ENCODE data around the gene MSI2. TPM values are rescaled to one million over a fixed set of nuclear protein-coding genes. Genes with fewer than 3 reads are reported as not detected.

MSI2 gene
- total RNA-seq, 2 donors from 2014 or later, result 88.3 to 114 TPM

DNA sequence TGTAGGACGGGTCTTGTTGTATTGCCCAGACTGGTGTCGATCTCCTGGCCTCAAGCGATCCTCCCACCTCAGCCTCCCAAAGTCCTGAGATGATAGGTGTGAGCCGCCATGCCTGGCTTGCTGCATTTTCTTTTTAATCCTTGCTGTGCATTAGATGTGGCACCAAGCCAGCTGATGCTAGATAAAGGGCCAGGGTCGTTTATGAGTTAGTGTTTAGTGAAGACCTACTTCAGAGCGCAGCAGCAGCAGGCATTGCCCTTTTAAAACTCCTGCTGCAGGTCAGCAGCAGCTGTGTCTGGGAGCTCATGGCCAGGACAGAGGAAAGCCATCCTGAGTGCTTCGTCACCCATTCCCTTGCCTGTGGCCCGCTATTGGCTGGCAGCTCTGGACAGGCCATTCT lies 251.5 kb downstream of the MSI2 start:
- Histone ChIP-seq H3K27me3 (ENCODE audit: control insufficient read depth, insufficient read depth, low read length, poor library complexity, severe bottlenecking) (no peaks in the 10 kb centered on the region), H3K36me3 (ENCODE audit: control insufficient read depth, insufficient read depth, low read length) (no peaks in the 10 kb centered on the region), H3K9me3 (ENCODE audit: control insufficient read depth, low read length) (no peaks in the 10 kb centered on the region), H3K9ac (ENCODE audit: extremely low read depth, low read length, poor library complexity, severe bottlenecking) (no peak overlapping the region), H3K4me3 (ENCODE audit: low read length) (no peak overlapping the region), H3K4me1 (ENCODE audit: control insufficient read depth, insufficient read depth, low read length) (peaks cover 18% of the 10 kb centered on the region), H3K27ac (ENCODE audit: low read depth, low read length) (peak overlapping the region; percentile 12)
- WGBS, 2 experiments (ENCODE audit: insufficient coverage in 1 of 2, insufficient read length in 1 of 2), result 91 to 97% methylated on average over 7 to 8 of the region's 8 CpGs
- H3K27ac Mint-ChIP-seq, result no peak overlapping the region
- TF ChIP-seq, protein P1, sequence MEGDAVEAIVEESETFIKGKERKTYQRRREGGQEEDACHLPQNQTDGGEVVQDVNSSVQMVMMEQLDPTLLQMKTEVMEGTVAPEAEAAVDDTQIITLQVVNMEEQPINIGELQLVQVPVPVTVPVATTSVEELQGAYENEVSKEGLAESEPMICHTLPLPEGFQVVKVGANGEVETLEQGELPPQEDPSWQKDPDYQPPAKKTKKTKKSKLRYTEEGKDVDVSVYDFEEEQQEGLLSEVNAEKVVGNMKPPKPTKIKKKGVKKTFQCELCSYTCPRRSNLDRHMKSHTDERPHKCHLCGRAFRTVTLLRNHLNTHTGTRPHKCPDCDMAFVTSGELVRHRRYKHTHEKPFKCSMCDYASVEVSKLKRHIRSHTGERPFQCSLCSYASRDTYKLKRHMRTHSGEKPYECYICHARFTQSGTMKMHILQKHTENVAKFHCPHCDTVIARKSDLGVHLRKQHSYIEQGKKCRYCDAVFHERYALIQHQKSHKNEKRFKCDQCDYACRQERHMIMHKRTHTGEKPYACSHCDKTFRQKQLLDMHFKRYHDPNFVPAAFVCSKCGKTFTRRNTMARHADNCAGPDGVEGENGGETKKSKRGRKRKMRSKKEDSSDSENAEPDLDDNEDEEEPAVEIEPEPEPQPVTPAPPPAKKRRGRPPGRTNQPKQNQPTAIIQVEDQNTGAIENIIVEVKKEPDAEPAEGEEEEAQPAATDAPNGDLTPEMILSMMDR (conservative IDR thresholded peaks at IDR 0.05), result no peak
- H3K4me1 Mint-ChIP-seq, result peaks cover 11% of the 10 kb centered on the region
- H3K4me3 Mint-ChIP-seq, result no peak overlapping the region
- H3K36me3 Mint-ChIP-seq (ENCODE audit: low read depth), result peaks cover 1% of the 10 kb centered on the region
- H3K9me3 Mint-ChIP-seq, result no peaks in the 10 kb centered on the region
- DNase-seq, result no peak
- H3K27me3 Mint-ChIP-seq (ENCODE audit: insufficient read depth), result no peaks in the 10 kb centered on the region

DNA sequence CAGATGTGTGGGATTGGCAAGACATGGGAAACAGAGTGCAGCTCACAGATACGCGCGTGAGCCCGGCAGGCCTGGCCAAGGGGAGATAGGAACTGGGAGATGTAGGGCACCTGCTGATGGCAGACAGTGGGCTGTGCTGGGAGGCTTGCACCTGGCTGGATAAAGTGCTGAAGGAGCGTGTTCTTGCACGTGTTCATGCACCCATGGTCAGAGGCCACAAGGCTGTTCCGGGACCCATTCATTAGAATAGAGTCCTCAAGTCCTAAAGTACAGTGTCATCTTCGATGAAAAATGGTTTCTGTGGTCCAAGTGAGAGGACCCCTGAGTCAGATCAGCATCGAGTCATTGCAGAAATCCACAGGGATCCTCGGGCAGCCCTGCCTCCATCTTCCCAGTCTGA lies 252.3 kb downstream of the MSI2 start:
- Histone ChIP-seq H3K4me3 (ENCODE audit: low read length) (no peak overlapping the region), H3K9me3 (ENCODE audit: control insufficient read depth, low read length) (no peaks in the 10 kb centered on the region), H3K4me1 (ENCODE audit: control insufficient read depth, insufficient read depth, low read length) (peaks cover 16% of the 10 kb centered on the region), H3K27me3 (ENCODE audit: control insufficient read depth, insufficient read depth, low read length, poor library complexity, severe bottlenecking) (no peaks in the 10 kb centered on the region), H3K36me3 (ENCODE audit: control insufficient read depth, insufficient read depth, low read length) (no peaks in the 10 kb centered on the region), H3K9ac (ENCODE audit: extremely low read depth, low read length, poor library complexity, severe bottlenecking) (no peak overlapping the region), H3K27ac (ENCODE audit: low read depth, low read length) (no peak overlapping the region)
- Mint-ChIP-seq H3K36me3 (ENCODE audit: low read depth) (peaks cover 1% of the 10 kb centered on the region), H3K9me3 (no peaks in the 10 kb centered on the region), H3K27me3 (ENCODE audit: insufficient read depth) (no peaks in the 10 kb centered on the region), H3K27ac (no peak overlapping the region), H3K4me3 (no peak overlapping the region), H3K4me1 (peaks cover 10% of the 10 kb centered on the region)
- no peak for DNase-seq
- TF ChIP-seq, protein P1 (conservative IDR thresholded peaks at IDR 0.05), result no peak
- WGBS, 2 experiments (ENCODE audit: insufficient coverage in 1 of 2, insufficient read length in 1 of 2), result 93 to 95% methylated on average over 9 to 10 of the region's 10 CpGs

DNA sequence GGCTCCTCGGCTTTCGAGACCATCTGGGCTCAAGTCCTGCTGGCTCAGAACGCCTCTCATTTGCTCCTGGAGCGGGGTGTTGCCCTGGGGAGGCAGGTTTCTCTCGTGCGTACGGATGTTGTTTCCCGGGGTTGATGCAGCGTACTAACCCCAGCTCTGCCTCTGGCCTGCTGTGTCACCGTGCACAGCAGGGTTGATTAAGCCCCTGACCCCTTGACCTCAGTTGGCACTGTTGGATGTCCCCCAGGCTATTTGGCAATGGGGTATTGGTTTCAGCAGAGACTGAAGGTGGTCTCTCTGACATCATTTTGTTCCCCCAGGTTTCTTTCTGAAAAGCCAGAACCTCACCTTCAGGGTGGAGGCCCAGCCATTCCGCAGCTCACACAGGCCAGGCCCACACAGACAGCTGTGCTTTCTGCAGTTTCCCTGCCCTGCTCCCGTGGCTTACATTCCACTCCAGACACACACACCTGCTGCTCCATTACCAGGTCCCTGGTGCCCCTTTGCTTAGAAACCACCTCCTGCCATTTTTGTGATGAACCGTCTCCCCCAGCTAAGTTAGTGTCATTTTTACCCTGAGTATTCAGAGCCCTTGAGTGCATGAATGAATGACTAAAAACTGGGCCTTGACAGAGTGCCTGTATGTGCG lies 255.3 kb downstream of the MSI2 start:
- H3K27me3 ChIP-seq (ENCODE audit: control insufficient read depth, insufficient read depth, low read length, poor library complexity, severe bottlenecking), result no peaks in the 10 kb centered on the region
- H3K4me1 ChIP-seq (ENCODE audit: control insufficient read depth, insufficient read depth, low read length), result peaks cover 3% of the 10 kb centered on the region
- Mint-ChIP-seq H3K27ac (no peak overlapping the region), H3K4me3 (no peak overlapping the region), H3K36me3 (ENCODE audit: low read depth) (peaks cover 10% of the 10 kb centered on the region), H3K9me3 (no peaks in the 10 kb centered on the region), H3K4me1 (peaks cover 15% of the 10 kb centered on the region), H3K27me3 (ENCODE audit: insufficient read depth) (no peaks in the 10 kb centered on the region)
- H3K4me3 ChIP-seq (ENCODE audit: low read length), result no peak overlapping the region
- DNase-seq, result no peak
- H3K36me3 ChIP-seq (ENCODE audit: control insufficient read depth, insufficient read depth, low read length), result no peaks in the 10 kb centered on the region
- TF ChIP-seq, protein P1 (conservative IDR thresholded peaks at IDR 0.05), result no peak
- peaks cover 5% of the 10 kb centered on the region for H3K9me3 ChIP-seq (ENCODE audit: control insufficient read depth, low read length)
- WGBS, 2 experiments (ENCODE audit: insufficient coverage in 1 of 2, insufficient read length in 1 of 2), result 86 to 88% methylated on average over 7 to 14 of the region's 14 CpGs
- H3K27ac ChIP-seq (ENCODE audit: low read depth, low read length), result peak overlapping the region; percentile 12
- H3K9ac ChIP-seq (ENCODE audit: extremely low read depth, low read length, poor library complexity, severe bottlenecking), result no peak overlapping the region

Measured in endodermal cell (in vitro differentiated cells).